ENCODE results near the gene OR52E6. TPM values are rescaled to one million over a fixed set of nuclear protein-coding genes. Genes with fewer than 3 reads are reported as not detected.

OR52E6 gene
- total RNA-seq, 1 donor from 2014 or later, result not detected

DNA sequence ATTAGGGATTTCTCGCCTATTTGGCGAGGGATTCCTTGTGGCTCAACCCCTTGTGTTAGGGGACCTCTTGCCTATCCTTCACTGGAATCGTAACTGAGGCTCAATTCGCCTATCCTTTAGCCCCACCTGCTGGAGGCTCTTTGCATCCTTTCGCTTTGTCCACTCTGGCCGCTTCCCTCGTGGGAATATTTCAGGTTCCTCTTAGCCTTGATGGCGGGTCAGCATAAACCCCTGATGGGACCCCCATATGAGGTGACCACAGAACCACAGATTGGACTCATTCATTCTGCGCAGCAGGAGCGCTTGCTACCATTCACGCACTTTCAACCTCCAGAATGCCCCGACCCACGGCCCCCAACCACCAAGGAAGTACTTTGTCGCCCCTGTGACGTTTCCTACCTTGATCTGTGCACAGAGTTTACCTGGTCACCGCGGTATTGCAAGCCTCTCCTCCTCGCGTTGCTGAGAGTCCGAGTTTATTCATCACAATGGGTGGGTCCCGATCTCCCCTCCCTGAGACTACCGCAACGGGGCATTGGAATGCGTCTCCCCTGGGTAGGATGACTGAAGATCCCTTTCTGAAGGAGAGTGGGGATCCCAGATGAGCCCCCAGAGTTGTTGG, 33.1 kb downstream of the OR52E6 start, which contains the start of gene OR52N2:
OR52N2 (plus strand) TSS at position 425 of the 622 bp plus-strand sequence. CDS start 11,412 bp downstream, outside the sequence.
- peak within 1 kb of the TSS; percentile 61 to 75 (median 70) for H3K4me3 ChIP-seq (ENCODE audit: low read length in 3 of 3)
- no peak within 1 kb of the TSS for H3K27ac ChIP-seq (ENCODE audit: low read depth, low read length)
- H3K9me3 ChIP-seq (ENCODE audit: control insufficient read depth in 3 of 3, low read length in 3 of 3), result no peaks in the 10 kb centered on the region
- peaks cover 0 to 12% (median 5%) of the 10 kb centered on the region in 3 donors for H3K4me1 ChIP-seq (ENCODE audit: control insufficient read depth in 3 of 3, insufficient read depth in 3 of 3, low read length in 3 of 3)
- H3K9ac ChIP-seq (ENCODE audit: low read depth in 1 of 3, low read length in 3 of 3), result peak within 1 kb of the TSS; percentile 21 to 51 (median 50)
- peaks cover 0 to 7% (median 5%) of the 10 kb centered on the region in 3 donors for H3K27me3 ChIP-seq (ENCODE audit: control insufficient read depth in 3 of 3, insufficient read depth in 3 of 3, low read length in 3 of 3)
- no peaks in the 10 kb centered on the region for H3K36me3 ChIP-seq (ENCODE audit: control insufficient read depth in 3 of 3, insufficient read depth in 3 of 3, low read length in 3 of 3)

GRCh38 chr11:5807580-5807979, 34.1 kb downstream of the OR52E6 start:
- Histone ChIP-seq H3K27me3 (ENCODE audit: control insufficient read depth in 3 of 3, insufficient read depth in 3 of 3, low read length in 3 of 3) (peaks cover 0 to 7% (median 5%) of the 10 kb centered on the region in 3 donors), H3K36me3 (ENCODE audit: control insufficient read depth in 3 of 3, insufficient read depth in 3 of 3, low read length in 3 of 3) (no peaks in the 10 kb centered on the region), H3K4me3 (ENCODE audit: low read length in 3 of 3) (no peak overlapping the region), H3K9ac (ENCODE audit: low read depth in 1 of 3, low read length in 3 of 3) (no peak overlapping the region), H3K27ac (ENCODE audit: low read depth, low read length) (no peak overlapping the region), H3K9me3 (ENCODE audit: control insufficient read depth in 3 of 3, low read length in 3 of 3) (no peaks in the 10 kb centered on the region), H3K4me1 (ENCODE audit: control insufficient read depth in 3 of 3, insufficient read depth in 3 of 3, low read length in 3 of 3) (peaks cover 0 to 12% (median 5%) of the 10 kb centered on the region in 3 donors)

GRCh38 chr11:5803982-5804381, 37.7 kb downstream of the OR52E6 start:
- H3K4me3 ChIP-seq (ENCODE audit: low read length in 3 of 3), result no peak overlapping the region
- H3K27ac ChIP-seq (ENCODE audit: low read depth, low read length), result no peak overlapping the region
- no peak overlapping the region for H3K9ac ChIP-seq (ENCODE audit: low read depth in 1 of 3, low read length in 3 of 3)
- H3K9me3 ChIP-seq (ENCODE audit: control insufficient read depth in 3 of 3, low read length in 3 of 3), result no peaks in the 10 kb centered on the region
- peaks cover 0 to 8% (median 5%) of the 10 kb centered on the region in 3 donors for H3K4me1 ChIP-seq (ENCODE audit: control insufficient read depth in 3 of 3, insufficient read depth in 3 of 3, low read length in 3 of 3)
- H3K36me3 ChIP-seq (ENCODE audit: control insufficient read depth in 3 of 3, insufficient read depth in 3 of 3, low read length in 3 of 3), result no peaks in the 10 kb centered on the region
- peaks cover 0 to 4% (median 4%) of the 10 kb centered on the region in 3 donors for H3K27me3 ChIP-seq (ENCODE audit: control insufficient read depth in 3 of 3, insufficient read depth in 3 of 3, low read length in 3 of 3)

DNA sequence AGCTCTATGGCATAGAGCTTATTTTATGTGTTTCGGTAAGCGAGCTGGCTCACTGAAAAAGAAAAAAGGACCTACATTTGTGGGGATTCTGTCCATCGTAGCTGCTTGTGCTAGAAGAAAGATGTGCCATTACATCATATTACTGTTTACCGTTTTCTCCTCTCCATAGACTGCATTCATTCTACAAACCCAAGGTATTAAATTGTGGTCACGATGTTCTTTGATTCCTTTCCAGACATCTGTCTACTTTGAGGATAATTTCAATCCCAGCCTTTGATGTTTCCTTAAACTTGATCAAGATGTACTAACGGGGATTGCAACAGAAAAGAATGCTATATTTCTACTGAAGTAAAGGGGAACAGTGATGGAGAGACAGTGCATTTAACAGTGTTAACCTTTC, 45.2 kb downstream of the OR52E6 start:
- Histone ChIP-seq H3K4me1 (ENCODE audit: control insufficient read depth in 3 of 3, insufficient read depth in 3 of 3, low read length in 3 of 3) (no peaks in the 10 kb centered on the region), H3K4me3 (ENCODE audit: low read length in 3 of 3) (no peak overlapping the region), H3K27ac (ENCODE audit: low read depth, low read length) (no peak overlapping the region), H3K36me3 (ENCODE audit: control insufficient read depth in 3 of 3, insufficient read depth in 3 of 3, low read length in 3 of 3) (no peaks in the 10 kb centered on the region), H3K9me3 (ENCODE audit: control insufficient read depth in 3 of 3, low read length in 3 of 3) (no peaks in the 10 kb centered on the region), H3K9ac (ENCODE audit: low read depth in 1 of 3, low read length in 3 of 3) (no peak overlapping the region), H3K27me3 (ENCODE audit: control insufficient read depth in 3 of 3, insufficient read depth in 3 of 3, low read length in 3 of 3) (no peaks in the 10 kb centered on the region)

- no peaks in the 10 kb centered on the region for H3K36me3 ChIP-seq (ENCODE audit: control insufficient read depth in 3 of 3, insufficient read depth in 3 of 3, low read length in 3 of 3)
- no peaks in the 10 kb centered on the region for H3K27me3 ChIP-seq (ENCODE audit: control insufficient read depth in 3 of 3, insufficient read depth in 3 of 3, low read length in 3 of 3)
- no peaks in the 10 kb centered on the region for H3K9me3 ChIP-seq (ENCODE audit: control insufficient read depth in 3 of 3, low read length in 3 of 3)
- no peak within 1 kb of the TSS for H3K27ac ChIP-seq (ENCODE audit: low read depth, low read length)
- H3K4me1 ChIP-seq (ENCODE audit: control insufficient read depth in 3 of 3, insufficient read depth in 3 of 3, low read length in 3 of 3), result no peaks in the 10 kb centered on the region
- H3K4me3 ChIP-seq (ENCODE audit: low read length in 3 of 3), result no peak within 1 kb of the TSS
- no peak within 1 kb of the TSS for H3K9ac ChIP-seq (ENCODE audit: low read depth in 1 of 3, low read length in 3 of 3)
These were observed 50.5 kb downstream of the OR52E6 start, which contains the start of gene OR52N1 for GRCh38 chr11:5791165-5791564. Gene OR52N1, minus strand, starts transcription at chr11:5791265. Its CDS starts 2,449 bp downstream, at chr11:5788816.

Other genes starting within 250 kb of the OR52E6 start
- 1.6 TPM for gene TRIM6, start 245.3 kb downstream of the OR52E6 start, total RNA-seq
- gene TRIM34, start 216.9 kb downstream of the OR52E6 start, total RNA-seq, result 6.8 TPM
- 12.5 TPM for gene TRIM5, start 156.8 kb downstream of the OR52E6 start, total RNA-seq
- 13.0 TPM for gene TRIM22, start 152.1 kb downstream of the OR52E6 start, total RNA-seq
- gene OR56B1, start 105.4 kb downstream of the OR52E6 start, total RNA-seq, result not detected
- gene OR52N4, start 87.7 kb downstream of the OR52E6 start, total RNA-seq, result not detected
- not detected for gene OR52N5, start 58.5 kb downstream of the OR52E6 start, total RNA-seq
- gene OR52N1, start 50.6 kb downstream of the OR52E6 start, total RNA-seq, result not detected
- gene OR52N2, start 33.0 kb downstream of the OR52E6 start, total RNA-seq, result not detected
- gene OR52E8, start 15.8 kb upstream of the OR52E6 start, total RNA-seq, result not detected
- not detected for gene OR52E4, start 38.7 kb upstream of the OR52E6 start, total RNA-seq
- not detected for gene OR52E5, start 51.3 kb upstream of the OR52E6 start, total RNA-seq
- gene OR56A3, start 100.4 kb upstream of the OR52E6 start, total RNA-seq, result not detected
- not detected for gene OR56A5, start 126.6 kb upstream of the OR52E6 start, total RNA-seq
- gene OR52L1, start 145.1 kb upstream of the OR52E6 start, total RNA-seq, result not detected
- not detected for gene OR56A4, start 165.0 kb upstream of the OR52E6 start, total RNA-seq
- under 0.01 TPM for gene OR56A1, start 188.9 kb upstream of the OR52E6 start, total RNA-seq